ENCODE measurements around the gene LUZP2. TPM values are rescaled to one million over a fixed set of nuclear protein-coding genes. Genes with fewer than 3 reads are reported as not detected.

The LUZP2 gene
- total RNA-seq, 2 experiments from 2014 or later: not detected

GRCh38 chr11:24944891-24945290, 448.0 kb downstream of the LUZP2 start:
- ChIA-PET POLR2A (no interaction called here), CTCF (no interaction called here)
- DNase-seq (no peak), ATAC-seq (ENCODE audit: poor library complexity) (no peak)
- Histone ChIP-seq H3K36me3 (ENCODE audit: insufficient read depth, low read length) (no peaks in the 10 kb centered on the region), H3K9me3 (ENCODE audit: control insufficient read depth in 1 of 2, insufficient read depth in 1 of 2, low read length in 2 of 2) (peaks cover 4% of the 10 kb centered on the region in 2 experiments), H3K27me3 (ENCODE audit: control insufficient read depth in 1 of 2, insufficient read depth in 2 of 2, low read length in 2 of 2) (no peaks in the 10 kb centered on the region), H3K4me1 (ENCODE audit: insufficient read depth, low read length) (no peaks in the 10 kb centered on the region), H3K27ac (ENCODE audit: low read depth in 1 of 2, low read length in 2 of 2) (no peak overlapping the region), H3K4me3 (ENCODE audit: low read length) (no peak overlapping the region)
- no peak overlapping the region for H3K27ac Mint-ChIP-seq
- H3K4me1 Mint-ChIP-seq (ENCODE audit: low read depth): no peaks in the 10 kb centered on the region
- no peaks in the 10 kb centered on the region for H3K27me3 Mint-ChIP-seq
- no peak overlapping the region for H3K4me3 Mint-ChIP-seq
- TF ChIP-seq, protein P1, sequence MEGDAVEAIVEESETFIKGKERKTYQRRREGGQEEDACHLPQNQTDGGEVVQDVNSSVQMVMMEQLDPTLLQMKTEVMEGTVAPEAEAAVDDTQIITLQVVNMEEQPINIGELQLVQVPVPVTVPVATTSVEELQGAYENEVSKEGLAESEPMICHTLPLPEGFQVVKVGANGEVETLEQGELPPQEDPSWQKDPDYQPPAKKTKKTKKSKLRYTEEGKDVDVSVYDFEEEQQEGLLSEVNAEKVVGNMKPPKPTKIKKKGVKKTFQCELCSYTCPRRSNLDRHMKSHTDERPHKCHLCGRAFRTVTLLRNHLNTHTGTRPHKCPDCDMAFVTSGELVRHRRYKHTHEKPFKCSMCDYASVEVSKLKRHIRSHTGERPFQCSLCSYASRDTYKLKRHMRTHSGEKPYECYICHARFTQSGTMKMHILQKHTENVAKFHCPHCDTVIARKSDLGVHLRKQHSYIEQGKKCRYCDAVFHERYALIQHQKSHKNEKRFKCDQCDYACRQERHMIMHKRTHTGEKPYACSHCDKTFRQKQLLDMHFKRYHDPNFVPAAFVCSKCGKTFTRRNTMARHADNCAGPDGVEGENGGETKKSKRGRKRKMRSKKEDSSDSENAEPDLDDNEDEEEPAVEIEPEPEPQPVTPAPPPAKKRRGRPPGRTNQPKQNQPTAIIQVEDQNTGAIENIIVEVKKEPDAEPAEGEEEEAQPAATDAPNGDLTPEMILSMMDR (IDR thresholded peaks at IDR 0.05): no peak
- peaks cover 6% of the 10 kb centered on the region for H3K9me3 Mint-ChIP-seq
- no peaks in the 10 kb centered on the region for H3K36me3 Mint-ChIP-seq (ENCODE audit: low read depth)
- intact Hi-C loops (cut with DNase I, micrococcal nuclease): no loop called here

GRCh38 chr11:24949406-24949805, 452.6 kb downstream of the LUZP2 start:
- intact Hi-C loops (cut with DNase I, micrococcal nuclease): no loop called here
- Histone ChIP-seq H3K4me1 (ENCODE audit: insufficient read depth, low read length) (no peaks in the 10 kb centered on the region), H3K9me3 (ENCODE audit: control insufficient read depth in 1 of 2, insufficient read depth in 1 of 2, low read length in 2 of 2) (no peaks in the 10 kb centered on the region), H3K27me3 (ENCODE audit: control insufficient read depth in 1 of 2, insufficient read depth in 2 of 2, low read length in 2 of 2) (no peaks in the 10 kb centered on the region), H3K36me3 (ENCODE audit: insufficient read depth, low read length) (no peaks in the 10 kb centered on the region), H3K4me3 (ENCODE audit: low read length) (no peak overlapping the region), H3K27ac (ENCODE audit: low read depth in 1 of 2, low read length in 2 of 2) (no peak overlapping the region)
- Mint-ChIP-seq H3K27me3 (no peaks in the 10 kb centered on the region), H3K9me3 (peaks cover 10% of the 10 kb centered on the region), H3K4me1 (ENCODE audit: low read depth) (no peaks in the 10 kb centered on the region), H3K36me3 (ENCODE audit: low read depth) (no peaks in the 10 kb centered on the region), H3K4me3 (no peak overlapping the region), H3K27ac (no peak overlapping the region)
- TF ChIP-seq, protein P1 (IDR thresholded peaks at IDR 0.05): no peak
- ChIA-PET POLR2A (no interaction called here), CTCF (no interaction called here)
- no peak for DNase-seq
- no peak for ATAC-seq (ENCODE audit: poor library complexity)

GRCh38 chr11:24963852-24964251, 467.0 kb downstream of the LUZP2 start:
- ATAC-seq (ENCODE audit: poor library complexity): no peak
- Mint-ChIP-seq H3K9me3 (peaks cover 7% of the 10 kb centered on the region), H3K4me1 (ENCODE audit: low read depth) (no peaks in the 10 kb centered on the region), H3K27me3 (no peaks in the 10 kb centered on the region), H3K36me3 (ENCODE audit: low read depth) (no peaks in the 10 kb centered on the region), H3K27ac (no peak overlapping the region), H3K4me3 (no peak overlapping the region)
- Histone ChIP-seq H3K9me3 (ENCODE audit: control insufficient read depth in 1 of 2, insufficient read depth in 1 of 2, low read length in 2 of 2) (no peaks in the 10 kb centered on the region), H3K4me1 (ENCODE audit: insufficient read depth, low read length) (no peaks in the 10 kb centered on the region), H3K36me3 (ENCODE audit: insufficient read depth, low read length) (no peaks in the 10 kb centered on the region), H3K27me3 (ENCODE audit: control insufficient read depth in 1 of 2, insufficient read depth in 2 of 2, low read length in 2 of 2) (no peaks in the 10 kb centered on the region), H3K27ac (ENCODE audit: low read depth in 1 of 2, low read length in 2 of 2) (no peak overlapping the region), H3K4me3 (ENCODE audit: low read length) (no peak overlapping the region)
- TF ChIP-seq, protein P1 (IDR thresholded peaks at IDR 0.05): no peak
- ChIA-PET POLR2A (no interaction called here), CTCF (no interaction called here)
- DNase-seq: no peak
- intact Hi-C loops (cut with DNase I, micrococcal nuclease): no loop called here
